Measurements from ENCODE around the gene APOLD1.

DNA sequence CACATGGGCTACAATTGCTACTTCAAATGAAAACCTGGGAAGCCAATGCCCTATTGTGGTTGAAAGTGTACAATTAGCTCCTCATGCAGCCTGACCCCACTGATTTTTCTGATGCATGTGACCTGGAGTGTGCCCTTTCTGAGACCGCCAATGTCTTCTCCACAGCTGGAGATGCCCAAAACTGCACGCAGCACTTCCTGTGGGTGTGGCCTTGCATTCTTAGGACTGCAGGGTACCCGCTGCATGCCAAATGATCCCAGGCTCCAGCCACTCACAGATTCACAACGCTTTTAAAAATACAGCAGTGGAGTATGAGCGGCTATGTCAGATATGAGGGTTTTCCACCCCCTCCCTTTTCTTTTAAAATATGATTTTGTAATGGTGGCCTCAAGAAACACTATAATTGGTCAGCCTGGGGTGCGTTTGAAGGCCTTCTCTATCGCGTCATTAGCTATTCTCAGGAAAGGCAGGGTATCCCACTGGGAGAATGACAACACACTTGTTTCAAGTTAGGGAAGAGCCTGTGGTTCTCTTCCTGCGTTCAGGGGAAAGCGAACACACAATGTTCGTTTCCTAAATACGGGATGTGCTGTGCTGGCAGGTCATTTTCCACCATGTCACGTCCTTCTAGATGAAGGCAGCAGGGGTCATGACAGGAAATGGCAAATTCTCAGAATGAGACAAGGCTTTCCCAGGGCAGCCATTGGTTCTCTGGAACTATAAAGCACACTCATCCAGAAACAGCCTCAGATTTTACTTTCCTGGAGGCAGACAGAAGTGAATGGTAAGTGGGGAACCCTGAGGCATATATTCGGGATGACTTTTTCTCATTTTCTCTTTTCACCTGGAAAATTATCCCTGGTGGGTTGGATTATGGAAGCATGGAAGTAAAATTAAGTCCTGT is at the start of gene APOLD1:
- TF ChIP-seq RAD21 (conservative IDR thresholded peaks at IDR 0.05) (no peak), CTCF (IDR thresholded peaks at IDR 0.05; ENCODE audit: poor library complexity, severe bottlenecking) (no peak), POLR2AphosphoS5 (IDR thresholded peaks at IDR 0.05) (no peak), EZH2 (IDR thresholded peaks at IDR 0.05; ENCODE audit: borderline replicate concordance, insufficient read depth, low read length, poor library complexity, severe bottlenecking) (no peak), MXI1 (conservative IDR thresholded peaks at IDR 0.05; ENCODE audit: poor library complexity, severe bottlenecking) (no peak)
- TF ChIP-seq, protein P1, sequence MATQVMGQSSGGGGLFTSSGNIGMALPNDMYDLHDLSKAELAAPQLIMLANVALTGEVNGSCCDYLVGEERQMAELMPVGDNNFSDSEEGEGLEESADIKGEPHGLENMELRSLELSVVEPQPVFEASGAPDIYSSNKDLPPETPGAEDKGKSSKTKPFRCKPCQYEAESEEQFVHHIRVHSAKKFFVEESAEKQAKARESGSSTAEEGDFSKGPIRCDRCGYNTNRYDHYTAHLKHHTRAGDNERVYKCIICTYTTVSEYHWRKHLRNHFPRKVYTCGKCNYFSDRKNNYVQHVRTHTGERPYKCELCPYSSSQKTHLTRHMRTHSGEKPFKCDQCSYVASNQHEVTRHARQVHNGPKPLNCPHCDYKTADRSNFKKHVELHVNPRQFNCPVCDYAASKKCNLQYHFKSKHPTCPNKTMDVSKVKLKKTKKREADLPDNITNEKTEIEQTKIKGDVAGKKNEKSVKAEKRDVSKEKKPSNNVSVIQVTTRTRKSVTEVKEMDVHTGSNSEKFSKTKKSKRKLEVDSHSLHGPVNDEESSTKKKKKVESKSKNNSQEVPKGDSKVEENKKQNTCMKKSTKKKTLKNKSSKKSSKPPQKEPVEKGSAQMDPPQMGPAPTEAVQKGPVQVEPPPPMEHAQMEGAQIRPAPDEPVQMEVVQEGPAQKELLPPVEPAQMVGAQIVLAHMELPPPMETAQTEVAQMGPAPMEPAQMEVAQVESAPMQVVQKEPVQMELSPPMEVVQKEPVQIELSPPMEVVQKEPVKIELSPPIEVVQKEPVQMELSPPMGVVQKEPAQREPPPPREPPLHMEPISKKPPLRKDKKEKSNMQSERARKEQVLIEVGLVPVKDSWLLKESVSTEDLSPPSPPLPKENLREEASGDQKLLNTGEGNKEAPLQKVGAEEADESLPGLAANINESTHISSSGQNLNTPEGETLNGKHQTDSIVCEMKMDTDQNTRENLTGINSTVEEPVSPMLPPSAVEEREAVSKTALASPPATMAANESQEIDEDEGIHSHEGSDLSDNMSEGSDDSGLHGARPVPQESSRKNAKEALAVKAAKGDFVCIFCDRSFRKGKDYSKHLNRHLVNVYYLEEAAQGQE (IDR thresholded peaks at IDR 0.05; ENCODE audit: borderline replicate concordance) = no peak

Measured in neural cell (in vitro differentiated cells).